Fibroblast of skin of right quadriceps (primary cell): ENCODE measurements around the gene FAM120B.

Source experiments
- DNase-seq: peaks from one replicate; pipeline ENCODE4 v3.0.0-alpha.2; 2013

Gene FAM120B

DNA sequence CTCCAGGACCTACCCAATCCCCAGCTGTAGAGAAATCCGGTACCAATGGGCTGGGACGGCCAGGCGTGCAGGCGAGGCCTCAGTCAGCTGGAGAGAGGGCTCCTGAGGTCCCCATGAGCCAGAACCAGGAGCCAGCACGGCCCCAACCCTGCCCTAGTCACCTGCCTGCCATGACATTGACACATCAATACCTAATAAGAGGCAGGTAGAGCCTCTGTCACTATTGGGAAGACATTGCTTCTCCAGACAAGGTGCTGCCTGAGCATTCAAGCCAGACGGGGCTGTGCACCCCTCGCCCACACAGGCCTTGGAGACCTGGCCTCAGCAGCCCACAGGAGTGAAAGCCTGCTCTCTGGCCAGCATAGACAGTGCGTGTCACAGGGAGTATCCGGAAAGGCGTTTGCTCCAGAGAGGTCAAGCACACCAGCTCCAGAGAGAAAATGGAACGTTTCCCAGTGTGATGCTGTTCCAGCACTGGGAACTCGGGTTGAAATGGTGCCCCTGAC lies 19.1 kb upstream of the FAM120B start:
- DNase-seq, result no peak

DNA sequence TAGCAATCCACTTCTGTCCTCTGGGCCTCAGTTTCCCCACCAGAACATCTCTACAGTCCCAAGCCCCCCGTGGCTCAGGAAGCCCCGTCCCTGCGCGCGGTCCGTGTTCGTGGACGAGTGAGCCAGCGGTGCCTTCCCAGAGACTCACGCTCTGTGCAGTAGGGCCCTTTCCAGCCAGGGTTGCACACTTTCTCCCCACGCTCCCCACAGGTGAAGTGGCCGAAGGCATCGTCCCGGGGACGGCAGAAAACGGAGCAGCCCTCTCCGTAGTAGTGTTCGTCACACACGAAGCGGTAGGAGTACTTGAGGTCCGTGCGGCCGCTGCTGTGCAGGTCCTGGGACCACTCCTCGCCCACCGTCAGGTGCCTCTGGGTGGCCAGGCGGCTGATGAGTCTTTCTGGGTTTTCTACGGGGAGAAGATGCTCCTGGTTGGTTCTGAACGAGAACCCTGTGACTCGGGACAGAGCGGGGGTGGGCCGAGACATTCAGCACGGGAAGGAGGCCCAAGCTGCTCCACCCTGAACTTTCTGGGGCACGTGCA lies 18.4 kb upstream of the FAM120B start:
- no peak for DNase-seq

DNA sequence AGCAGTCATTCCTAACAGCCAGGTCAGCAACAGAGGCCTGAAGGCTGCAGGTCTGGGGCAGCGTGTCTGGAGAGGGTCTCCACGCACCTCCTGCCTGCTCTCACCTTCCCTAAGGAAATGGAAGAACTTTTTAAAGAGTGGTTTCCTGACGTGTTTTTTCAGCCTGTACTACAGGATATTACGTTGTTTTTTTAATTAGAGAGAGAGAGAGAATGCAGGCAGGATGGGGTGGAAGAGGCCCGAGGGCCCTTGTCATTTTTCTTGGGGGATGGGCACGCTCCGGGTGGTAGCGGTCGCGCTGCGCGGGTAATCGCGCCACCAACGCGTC lies 17.7 kb upstream of the FAM120B start:
- no peak for DNase-seq

DNA sequence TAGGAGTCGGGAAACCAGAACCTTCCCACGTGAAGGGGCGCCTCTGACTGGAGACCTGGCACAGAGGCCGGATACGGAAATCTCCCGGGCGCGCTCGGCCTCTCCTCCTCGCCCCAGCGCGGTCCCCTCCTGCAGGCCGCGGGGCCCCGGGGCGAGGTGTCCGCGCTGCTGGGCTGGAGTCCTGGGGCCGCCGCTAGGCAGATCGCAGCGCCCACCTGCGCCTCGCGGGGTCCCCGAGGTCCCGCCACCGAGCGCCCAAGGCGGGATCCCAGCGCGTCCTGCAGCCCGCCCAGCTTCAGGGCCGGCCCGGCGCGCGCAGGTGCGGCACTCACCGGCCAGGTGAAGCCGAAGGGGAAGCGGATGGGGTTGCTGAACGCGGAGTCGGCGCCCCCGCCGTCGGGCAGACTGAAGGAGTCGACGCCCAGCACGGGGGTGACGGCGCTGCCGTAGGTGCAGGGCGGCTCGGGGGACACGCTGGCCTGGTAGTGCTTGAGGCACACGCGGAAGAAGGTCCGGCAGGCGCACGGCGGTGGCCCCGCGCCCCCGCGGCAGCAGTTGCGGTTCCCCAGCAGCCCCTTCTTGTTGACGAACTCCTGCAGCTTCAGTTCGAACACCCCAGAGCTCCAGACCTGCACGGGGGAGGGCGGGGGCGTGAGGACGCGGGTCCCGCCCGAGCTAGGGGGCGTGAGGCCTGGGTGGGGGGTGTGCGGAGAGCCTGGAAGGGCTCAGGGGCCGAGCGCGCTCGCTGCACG lies 17.2 kb upstream of the FAM120B start:
- no peak for DNase-seq

DNA sequence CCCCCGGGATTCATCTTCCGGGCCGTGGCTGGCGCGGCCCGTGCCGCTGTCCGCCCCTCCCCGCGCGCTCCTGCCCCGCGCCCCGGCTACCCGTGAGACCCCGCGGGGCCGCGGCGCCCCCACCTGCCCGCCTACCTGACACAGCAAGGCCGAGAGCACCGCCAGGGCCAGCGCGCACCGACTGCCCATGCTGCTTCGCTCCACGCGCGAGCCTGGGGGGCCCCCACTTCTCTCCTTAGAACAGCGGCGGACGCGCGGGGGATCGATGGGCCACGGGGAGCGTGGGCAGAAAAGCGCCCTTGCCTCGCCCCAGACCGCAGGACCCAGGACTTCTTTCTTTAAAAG lies 16.6 kb upstream of the FAM120B start:
- DNase-seq, result no peak

DNA sequence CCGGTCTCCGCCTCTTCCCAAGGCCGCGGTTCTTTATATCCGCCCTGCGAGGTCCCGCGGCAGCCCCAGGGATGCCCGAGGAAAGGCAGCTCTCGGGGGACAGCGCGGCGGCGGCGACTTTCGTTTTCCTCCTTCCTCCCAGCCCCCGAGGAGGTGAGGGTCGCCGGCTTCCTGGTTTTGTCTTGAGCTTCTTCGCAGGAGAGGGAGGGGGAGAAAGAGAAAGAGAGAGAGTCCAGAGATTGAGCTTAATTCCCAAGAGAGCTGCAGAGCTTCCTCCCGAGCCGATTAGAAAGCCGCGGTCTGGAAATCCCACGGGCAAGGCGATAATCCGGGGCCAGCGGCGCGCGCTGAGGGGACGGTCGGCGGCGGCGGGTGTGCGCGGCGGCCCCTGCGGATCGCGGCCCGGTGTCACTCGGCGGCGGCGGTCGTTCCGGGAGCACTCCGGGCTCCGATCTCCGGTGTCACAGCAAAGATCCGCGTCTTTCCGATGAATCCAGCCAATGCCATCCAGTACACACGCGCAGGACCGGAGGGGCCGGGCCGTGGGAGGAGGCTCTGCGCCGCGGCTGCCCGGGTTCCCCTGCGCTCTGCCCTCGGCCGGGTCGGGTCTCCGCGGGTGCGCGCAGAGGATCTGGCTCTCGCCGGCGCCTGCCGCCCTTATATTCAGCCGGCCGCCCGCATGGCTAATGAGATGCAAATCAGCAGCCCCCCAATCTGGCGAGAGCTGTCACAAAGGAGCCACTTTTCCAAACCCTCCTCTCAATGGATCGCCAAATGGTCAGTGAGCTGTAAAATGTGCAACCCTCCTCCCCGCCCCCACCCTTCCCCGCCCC lies 16.0 kb upstream of the FAM120B start, which contains the start of gene DLL1:
TSS of gene DLL1 (minus strand) at position 783 of the 833 bp plus-strand sequence. CDS start 939 bp downstream, outside the sequence.
- DNase-seq, result peak; percentile 12

DNA sequence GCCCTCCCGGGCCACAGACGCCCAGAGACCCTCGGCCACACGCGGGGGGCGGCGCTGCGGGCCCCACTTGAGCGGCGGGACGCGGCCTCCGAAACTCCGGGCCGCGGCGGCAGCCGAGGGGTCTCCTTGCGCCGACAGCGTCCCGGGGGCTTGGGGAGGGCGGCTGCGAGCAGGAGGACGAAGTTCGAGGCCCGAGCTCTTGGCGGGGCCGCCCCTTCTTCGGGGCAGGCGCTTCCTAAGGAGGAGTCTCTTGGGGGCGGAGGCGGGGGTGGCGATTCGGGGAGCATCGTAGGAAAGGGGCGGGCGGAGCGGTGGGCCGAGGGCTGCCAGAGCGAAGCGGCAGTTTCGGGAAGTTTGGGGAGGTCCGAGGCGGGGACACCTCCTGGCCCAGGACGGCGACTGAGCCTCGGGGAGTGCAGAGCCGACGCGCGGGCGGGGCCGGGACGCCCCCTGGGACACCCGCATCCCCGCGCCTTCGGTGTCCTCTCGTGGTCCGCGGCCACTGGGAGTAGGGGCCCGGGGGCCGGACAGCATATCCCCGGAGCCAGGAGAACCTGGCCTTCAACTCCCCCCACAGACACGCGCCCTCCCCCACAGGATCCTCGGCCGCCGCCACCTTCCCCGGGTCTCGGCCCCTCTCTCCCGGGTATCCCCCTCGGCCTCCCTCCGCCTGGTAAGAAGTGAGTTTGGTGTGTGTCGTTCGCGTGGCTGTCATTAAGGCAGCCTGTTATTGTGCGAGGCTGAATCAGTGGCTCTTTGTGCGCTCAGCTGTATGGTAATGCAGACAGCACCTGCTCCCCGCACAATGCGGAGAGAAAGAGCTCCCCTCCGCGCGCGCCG lies 15.1 kb upstream of the FAM120B start:
- no peak for DNase-seq

DNA sequence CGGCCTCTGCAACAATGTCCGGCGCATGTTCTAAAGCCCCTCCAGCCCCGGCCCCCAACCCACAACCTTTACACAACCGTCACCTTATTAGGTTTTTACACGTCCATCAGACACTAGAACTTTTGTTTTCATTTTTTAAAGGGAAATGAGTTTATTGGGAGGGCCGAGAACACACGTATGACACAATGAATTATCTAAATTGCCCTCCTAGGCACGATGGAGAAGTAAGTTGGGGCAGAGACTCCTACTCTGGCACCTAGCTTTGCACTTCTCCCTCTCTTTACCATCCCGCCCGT lies 14.5 kb upstream of the FAM120B start:
- no peak for DNase-seq

DNA sequence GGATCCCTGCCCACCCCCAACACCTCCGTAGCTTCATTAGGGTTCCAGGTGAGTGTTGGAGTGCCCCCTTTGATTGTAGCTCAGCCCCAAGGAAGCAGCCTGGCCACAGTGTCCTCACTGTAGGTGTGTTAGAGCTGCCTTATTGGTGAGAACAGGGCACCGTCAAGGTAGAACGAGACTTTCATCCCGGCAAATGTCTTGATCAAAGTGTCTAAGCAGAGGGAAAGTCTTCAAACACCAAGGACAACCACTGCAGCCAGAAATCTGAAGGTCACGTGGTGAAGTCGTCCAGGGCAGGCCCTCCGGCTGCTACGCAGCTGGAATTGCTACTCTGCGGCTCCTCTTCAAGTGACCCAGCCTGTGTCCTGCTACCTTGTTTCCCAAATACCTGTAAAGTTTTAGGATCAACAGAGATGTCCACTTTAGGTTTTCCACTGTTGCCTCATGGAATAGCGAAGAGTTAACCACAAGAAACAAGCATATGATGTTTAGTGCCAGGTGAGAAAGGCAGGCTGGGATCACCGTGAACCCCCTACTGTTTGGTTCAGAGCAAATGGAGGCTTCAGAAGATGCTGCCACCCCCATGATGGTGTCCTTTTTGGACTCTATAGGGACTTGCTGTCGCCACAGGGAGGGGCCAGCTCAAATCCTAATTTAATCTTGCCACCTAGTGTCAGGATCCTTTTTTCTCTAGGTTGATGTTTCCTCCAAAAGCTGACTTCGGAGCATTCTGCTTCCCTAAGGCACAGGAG lies 14.0 kb upstream of the FAM120B start:
- no peak for DNase-seq

DNA sequence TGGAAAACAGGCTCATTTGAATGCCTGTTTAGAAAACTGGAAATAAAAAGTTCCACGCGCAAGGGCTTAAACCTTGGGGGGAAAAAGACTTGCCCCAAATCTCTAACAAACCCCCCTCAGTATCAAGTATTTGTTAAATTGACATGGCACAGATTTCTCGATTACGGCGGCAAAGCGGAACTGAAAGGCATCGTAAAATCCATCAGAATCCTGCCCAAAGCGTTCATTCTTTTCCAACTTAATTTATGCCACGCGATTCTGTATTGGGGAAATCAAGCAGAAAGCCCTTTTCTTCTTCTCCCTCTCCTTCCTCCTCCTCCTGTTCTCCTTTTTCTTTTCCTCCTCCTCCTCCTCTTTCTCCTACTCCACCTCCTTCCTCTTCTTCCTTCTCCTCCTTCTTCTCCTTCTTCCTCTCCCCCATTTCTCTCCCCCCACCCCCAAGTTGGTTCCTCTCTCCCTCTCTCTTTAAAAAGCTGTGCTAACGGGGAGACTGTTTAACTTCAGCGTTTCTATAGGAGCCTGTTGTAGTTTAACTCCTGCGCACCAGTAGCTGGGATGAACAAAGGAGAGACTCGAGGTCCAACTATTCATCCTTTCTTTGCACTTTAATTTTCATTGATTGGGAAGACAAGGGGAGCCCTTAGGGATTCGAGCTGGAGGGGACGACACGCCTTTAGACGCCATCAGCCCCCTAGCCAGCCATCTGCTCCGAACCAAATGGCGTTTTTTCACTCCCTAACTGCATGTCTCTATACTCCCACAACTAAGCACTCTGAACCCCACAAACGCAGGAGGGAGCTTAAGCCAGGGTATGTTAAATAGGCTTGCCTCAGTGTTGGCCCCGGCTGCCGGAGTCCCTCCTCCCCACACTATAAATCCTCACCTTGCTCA lies 13.0 kb upstream of the FAM120B start:
- DNase-seq, result no peak

DNA sequence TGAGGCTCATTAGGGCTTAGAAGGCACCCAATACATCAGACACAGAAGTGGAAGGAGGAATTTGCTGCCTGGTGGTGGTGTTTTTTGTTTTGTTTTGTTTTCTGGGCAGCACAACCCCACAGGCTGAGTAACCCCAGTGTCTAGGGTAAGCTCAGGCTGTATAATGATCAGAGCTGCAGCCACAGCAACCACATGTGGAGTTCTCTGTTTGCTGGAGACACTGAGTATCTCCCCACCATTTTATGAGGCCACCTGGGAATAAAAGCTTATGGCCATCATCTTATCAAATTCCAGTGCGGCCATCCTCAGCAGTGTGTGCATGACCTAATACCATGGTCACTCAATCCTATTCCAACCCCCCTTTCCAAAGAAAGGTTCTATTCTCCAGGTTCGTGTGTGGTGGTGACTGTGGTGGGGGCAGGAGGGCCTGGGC lies 12.2 kb upstream of the FAM120B start:
- DNase-seq, result no peak

DNA sequence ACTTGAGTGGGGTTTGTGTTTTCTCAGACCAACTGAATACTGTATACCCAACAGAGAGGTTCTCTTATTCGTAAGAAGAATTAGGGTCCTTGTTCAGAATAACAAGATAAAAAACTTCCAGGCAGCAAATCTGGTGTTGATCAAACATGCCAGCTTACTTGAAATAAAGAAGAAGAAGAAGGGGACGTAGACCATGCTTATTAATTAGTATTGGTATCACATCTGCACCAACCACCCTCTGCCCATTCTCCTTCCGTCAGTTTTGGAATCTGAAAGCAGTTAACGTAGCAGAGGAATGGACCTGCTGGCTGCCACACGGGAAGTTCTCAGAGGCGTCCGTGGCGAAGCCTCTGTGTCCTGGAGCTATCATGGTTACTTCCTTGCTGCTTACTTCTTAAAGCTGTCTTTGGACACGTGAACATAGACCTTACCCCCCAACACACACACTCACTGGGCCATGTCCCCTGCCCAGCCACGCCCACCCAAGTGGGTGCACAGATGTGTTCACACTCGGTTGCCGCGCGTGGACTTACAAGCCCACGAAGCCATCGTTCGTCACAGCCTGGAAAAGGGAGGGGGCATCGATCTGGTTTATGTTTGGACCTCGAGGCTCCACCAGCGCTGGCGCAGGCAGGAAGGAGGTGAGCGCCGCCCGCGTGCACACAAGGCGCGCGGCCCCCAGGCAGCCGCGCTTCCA lies 11.6 kb upstream of the FAM120B start:
- no peak for DNase-seq

DNA sequence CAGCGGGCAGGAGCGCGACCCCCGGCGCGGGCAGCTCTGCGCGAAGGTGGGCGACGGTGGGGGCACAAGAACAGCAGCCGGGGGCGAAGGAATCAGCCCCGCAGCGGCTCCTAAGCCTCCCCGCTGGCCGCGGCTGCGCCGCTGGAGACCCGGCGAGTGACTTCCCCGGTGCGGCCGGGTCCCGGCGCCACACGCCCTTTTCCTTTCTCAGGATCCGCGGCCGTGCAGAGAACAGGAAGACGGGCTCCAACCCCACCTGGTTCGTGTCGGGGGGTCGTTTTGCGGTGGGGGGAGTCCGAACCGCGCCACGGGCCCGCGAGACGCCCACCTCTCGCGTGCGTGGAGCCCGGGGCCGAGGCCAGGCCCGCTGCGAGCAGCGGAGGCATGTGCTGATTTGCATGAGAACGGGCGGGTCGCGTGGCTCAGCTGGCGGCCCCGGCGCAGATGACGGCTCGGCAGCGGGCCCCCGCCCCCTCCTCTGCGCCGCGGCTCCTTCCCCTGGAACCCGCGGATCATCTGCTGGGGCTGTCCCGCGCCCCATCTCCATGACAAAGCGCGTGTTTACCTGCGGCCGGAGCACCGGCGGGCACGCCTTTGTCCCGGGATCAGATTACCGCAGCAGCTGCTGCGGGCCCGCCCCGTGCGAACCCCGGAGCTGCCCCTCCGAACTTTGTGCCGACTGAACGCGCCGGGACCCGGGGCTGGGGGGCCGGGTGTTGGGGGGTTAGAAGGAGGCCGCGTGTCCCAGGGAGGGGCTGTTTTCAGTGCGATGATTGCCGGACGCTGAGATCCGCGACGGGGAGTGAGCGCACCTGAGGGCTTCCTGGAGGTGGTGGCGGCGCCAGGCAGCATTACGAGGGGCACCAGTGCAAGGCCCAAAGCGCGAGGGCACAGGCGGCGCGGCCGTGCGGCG lies 10.8 kb upstream of the FAM120B start:
- DNase-seq, result no peak

DNA sequence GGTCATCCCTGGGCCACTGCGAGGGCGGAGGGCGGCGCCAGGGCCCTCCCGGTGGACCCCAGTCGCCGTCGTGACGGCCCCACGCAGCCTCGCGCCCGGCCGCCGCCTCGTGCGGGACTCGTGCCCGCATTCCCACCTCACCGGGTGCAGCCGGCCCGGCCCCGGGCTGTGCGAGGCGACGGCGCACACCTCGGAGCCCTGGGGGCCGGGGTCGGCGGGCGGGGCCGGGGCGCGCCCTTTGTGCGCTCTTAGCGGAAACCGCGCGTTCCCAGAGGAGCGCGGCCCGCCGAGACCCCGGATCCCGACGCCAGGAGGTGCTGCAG lies 10.2 kb upstream of the FAM120B start:
- no peak for DNase-seq

DNA sequence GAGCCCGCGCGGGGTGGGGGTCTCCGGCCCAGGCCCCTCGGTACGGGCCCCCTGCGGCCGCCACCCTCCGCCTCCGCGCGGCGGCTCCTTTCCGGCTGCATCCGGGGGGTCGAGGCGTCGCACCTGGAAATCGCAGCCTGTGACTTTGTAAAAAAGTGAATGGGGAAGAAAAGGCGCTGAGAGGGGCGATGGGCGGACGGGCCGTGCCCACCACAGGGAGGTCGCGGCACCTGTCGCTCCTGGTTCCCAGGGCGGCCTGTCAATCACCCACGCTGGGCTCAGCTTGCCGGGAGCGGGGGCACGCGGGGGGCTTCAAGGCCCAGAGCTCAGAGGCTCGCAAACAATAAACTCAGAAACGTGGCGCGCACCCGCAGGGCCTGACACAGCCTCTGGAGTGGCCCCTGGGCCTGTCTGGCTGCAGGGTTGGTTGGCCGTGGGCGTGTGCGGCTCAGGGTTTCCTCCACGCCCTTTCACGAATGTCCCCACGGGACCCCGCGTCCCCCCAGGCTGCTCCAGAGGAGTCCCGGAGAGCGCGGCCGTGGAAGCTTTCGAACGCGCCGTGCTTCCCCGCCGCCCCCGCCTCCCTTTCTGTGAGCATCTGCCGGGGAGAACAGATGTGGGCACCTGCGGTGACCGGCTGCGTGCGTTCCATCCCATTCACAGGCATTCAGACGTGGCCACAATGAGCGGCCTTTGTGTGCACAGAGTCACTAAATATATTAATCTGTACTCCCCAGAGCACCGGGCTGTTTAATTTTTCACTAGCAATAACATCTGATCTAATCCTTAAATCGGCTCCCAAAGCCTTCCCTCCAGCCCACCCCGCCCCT lies 9.6 kb upstream of the FAM120B start:
- DNase-seq, result no peak

DNA sequence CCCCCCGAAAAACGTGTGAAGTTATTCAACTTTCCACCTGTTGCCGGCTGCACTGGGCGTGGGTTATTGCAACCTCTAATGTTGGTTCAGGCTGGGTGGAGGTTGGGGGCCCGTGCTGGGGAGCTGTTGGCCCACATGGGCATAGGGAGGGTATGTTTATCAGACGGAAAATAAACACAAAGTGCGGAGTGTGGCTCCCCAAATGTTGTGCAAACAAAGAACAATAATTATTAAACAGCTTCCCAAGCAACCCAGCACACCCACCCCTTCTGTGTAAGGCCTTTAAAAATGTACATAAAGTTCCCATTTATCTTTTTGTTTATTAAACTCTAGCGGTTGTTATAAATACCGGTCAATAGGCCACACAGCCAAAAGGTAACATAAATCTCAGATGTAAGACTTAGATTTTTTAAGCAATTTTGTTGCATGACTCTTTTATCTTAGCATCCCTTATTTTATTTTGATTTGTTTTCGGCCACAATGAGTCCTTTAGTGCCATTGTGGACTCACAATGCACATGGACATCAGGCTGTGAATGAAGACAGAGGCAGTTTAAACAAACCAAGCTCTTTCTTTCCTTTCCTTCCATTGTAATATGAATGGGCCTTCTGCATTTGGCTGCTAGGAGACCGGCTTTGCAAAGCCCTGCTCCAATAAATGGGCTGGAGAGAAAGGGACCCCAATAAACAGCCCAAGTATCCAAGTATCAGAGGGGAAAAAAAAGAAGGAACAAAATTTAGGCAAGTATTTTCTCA lies 8.8 kb upstream of the FAM120B start:
- DNase-seq, result no peak

DNA sequence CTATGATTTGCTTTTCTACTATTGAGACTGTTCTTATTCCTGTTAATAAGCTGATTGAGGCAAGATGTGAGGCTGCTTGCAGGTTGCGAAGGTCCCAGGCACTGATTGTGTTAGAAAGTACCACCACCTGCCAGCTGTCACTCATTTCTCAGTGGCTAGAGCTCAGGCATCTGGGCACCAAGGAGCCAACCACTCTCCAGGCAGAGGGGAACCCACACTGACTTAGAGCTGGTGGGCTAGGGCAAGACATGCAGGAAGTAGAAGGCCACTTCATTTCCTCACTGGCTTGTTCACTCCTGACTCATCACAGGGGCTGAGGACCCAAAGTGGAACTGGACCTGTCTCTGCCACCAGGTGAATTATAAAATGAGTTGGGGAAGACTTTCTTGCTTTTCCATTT lies 7.9 kb upstream of the FAM120B start:
- DNase-seq, result no peak

DNA sequence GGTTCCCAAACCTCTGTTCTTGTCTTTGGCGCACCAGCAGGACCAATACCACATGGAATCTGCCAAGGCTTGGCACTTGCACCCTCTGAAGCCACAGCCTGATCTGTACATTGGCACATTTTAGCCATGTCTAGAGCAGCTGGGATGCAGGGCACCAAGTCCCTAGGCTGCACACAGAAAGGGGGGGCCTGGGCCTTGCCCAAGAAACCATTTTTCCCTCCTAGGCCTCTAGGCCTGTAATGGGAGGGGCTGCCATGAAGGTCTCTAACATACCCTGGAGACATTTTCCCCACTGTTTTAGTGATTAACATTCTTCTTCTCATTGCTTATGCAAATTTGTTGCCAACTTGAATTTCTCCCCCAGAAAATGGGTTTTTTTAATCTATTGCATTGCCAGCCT lies 5.4 kb upstream of the FAM120B start:
- DNase-seq, result no peak
